NCI-H446 treated with DMSO at 0.1 percent for 48 hours (cell line): ENCODE data around the gene RDM1.

Source experiments
- DNase-seq: peaks from one replicate; lab custom pipeline; 2025; lab: John Stamatoyannopoulos, UW

The RDM1 gene

GRCh38 chr17:35932586-35932985, 2.0 kb upstream of the RDM1 start:
- DNase-seq, result no peak

- no peak for DNase-seq
Observed at GRCh38 chr17:35931794-35932425, 1.3 kb upstream of the RDM1 start.

- DNase-seq, result no peak
Observed at GRCh38 chr17:35927714-35928113, 2.9 kb downstream of the RDM1 start.

GRCh38 chr17:35923609-35924114, 6.9 kb downstream of the RDM1 start:
- no peak for DNase-seq

- no peak for DNase-seq
Observed at GRCh38 chr17:35920229-35920628, 10.3 kb downstream of the RDM1 start.

- DNase-seq, result no peak
Observed at GRCh38 chr17:35918665-35919064, 11.9 kb downstream of the RDM1 start.

- no peak for DNase-seq
Observed at GRCh38 chr17:35917519-35918213, 12.9 kb downstream of the RDM1 start.

- DNase-seq, result no peak
Observed at GRCh38 chr17:35915153-35915964, 15.2 kb downstream of the RDM1 start.

- DNase-seq, result no peak
Observed at GRCh38 chr17:35914354-35914753, 16.2 kb downstream of the RDM1 start.

- no peak for DNase-seq
Observed at GRCh38 chr17:35913609-35914008, 17.0 kb downstream of the RDM1 start.

- no peak for DNase-seq
Observed at GRCh38 chr17:35912942-35913341, 17.6 kb downstream of the RDM1 start.

- DNase-seq, result no peak
Observed at GRCh38 chr17:35912339-35912912, 18.1 kb downstream of the RDM1 start.

GRCh38 chr17:35909408-35909807, 21.2 kb downstream of the RDM1 start:
- no peak for DNase-seq

- no peak for DNase-seq
Observed at GRCh38 chr17:35907691-35908090, 22.9 kb downstream of the RDM1 start.

- no peak for DNase-seq
Observed at GRCh38 chr17:35906926-35907637, 23.5 kb downstream of the RDM1 start.

- DNase-seq, result no peak
Observed at GRCh38 chr17:35906191-35906925, 24.2 kb downstream of the RDM1 start.

GRCh38 chr17:35903451-35903850, 27.1 kb downstream of the RDM1 start:
- DNase-seq, result no peak

GRCh38 chr17:35901631-35902175, 28.9 kb downstream of the RDM1 start:
- no peak for DNase-seq

- no peak for DNase-seq
Observed at GRCh38 chr17:35900708-35901480, 29.7 kb downstream of the RDM1 start.

- DNase-seq, result no peak
Observed at GRCh38 chr17:35900280-35900679, 30.3 kb downstream of the RDM1 start.
